Renal pelvis (tissue), 4 donors: ENCODE data around the gene PHF10. TPM values are rescaled to one million over a fixed set of nuclear protein-coding genes. Genes with fewer than 3 reads are reported as not detected.
A peak's percentile ranks its signal among the peaks of the same experiment; 100 is the strongest.

Source experiments
- DNase-seq: peaks from one replicate; pipeline ENCODE4 v3.0.0-alpha.2; 2013
- polyA plus RNA-seq, 3 donors: library from polyadenylated mRNA; unstranded; fragments of 120-200 nt; gene quantifications; one replicate each; pipeline ENCODE4 v1.2.1, GENCODE V29; 2013; ENCODE audit not compliant: insufficient read length in 3 of 3

Gene PHF10
- polyA plus RNA-seq, 3 donors: 97.9 to 113 (median 110) TPM

GRCh38 chr6:169689287-169689686 is 35.0 kb downstream of the PHF10 start:
- no peak for DNase-seq

GRCh38 chr6:169685860-169686259 is 38.4 kb downstream of the PHF10 start:
- no peak for DNase-seq

GRCh38 chr6:169684056-169684455 is 40.2 kb downstream of the PHF10 start:
- DNase-seq: no peak

DNA sequence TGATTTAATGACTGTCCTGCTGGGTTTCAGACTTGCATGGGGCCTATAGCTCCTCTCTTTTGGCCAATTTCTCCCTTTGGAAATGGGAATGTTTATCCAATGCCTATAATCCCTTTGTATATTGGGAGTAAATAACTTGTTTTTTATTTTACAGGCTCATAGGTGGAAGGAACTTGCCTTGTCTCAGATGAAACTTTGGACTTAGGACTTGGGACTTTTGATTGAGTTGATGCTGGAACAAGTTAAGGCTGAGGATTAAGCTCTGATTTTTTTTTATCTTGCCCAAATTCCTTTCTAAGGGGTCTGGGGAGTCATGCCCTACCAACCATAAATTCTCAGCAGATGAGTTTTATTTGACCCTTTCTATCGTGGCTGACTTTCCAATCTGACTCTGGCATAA is 46.0 kb downstream of the PHF10 start:
- no peak for DNase-seq

DNA sequence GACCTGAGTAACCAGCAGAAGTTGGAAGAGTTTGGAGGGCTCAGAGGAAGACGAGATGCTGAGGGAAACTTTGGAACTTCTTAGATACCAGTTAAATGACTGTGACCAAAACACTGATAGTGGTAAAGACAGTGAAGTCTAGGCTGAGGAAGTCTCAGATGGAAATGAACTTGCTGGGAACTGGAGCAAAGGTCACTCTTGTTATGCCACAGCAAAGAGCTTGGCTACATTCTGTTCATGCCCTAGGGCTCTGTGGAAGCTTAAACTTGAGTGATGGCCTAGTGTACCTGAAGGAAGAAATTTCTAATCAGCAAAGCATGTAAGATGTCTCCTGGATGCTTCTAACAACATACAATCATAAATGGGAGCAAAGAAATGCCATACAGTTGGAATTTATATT is 47.2 kb downstream of the PHF10 start:
- no peak for DNase-seq

DNA sequence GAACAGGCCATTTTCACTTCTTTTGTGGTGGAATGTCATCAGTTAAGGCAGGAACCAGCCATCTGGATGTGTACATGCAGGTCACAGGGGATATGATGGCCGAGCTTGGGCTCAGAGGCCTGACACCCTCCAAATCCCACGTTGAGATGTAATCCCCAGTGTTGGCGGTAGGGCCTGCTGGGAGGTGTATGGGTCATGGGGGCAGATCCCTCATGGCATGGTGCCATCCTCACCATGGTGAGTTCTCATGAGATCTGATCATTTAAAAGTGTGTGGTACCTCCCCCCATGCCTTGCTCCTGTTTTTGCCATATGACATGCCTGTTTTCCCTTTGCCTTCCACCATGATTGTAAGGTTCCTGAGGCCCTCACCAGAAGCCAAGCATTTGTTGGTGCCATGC is 49.3 kb downstream of the PHF10 start:
- no peak for DNase-seq

- DNase-seq: no peak
Observed at GRCh38 chr6:169671563-169671962, 52.7 kb downstream of the PHF10 start.

DNA sequence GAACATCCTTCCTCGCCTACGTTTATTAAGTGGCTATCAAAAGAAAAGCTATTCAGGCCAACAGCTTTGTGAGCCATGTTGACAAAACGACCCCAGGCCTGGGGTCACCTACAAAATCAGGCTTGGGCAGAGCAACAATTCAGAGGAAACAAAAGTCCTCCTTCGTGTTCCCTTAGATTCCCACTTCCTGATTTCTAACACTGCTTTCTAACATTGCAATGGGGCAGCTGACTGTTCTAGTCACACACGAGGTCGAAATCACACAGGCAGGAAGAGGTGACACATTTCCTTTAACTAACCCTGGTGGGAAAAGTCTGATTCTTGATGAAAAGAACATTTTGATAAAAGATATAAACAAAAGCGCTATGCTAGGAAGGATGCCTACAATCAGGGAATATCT is 54.4 kb downstream of the PHF10 start:
- no peak for DNase-seq

DNA sequence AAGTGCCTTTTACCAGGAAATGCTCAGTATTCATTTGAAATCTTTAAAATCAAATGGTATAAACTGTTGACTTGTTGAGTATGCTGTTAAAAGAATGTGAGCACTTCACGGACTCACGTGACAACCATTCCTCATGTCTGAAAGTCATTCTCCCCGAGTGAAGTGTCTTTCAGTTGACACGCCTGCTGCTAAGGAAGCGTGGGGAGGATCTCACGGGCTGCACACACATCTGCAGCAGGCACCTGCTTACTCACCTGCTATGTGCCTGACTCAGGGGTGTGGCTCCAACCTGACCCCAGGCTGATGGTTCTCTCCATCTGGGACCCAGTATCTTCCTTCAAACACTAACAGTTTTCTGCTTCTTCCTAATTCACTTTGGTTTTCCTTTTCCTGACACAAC is 55.2 kb downstream of the PHF10 start:
- no peak for DNase-seq

DNA sequence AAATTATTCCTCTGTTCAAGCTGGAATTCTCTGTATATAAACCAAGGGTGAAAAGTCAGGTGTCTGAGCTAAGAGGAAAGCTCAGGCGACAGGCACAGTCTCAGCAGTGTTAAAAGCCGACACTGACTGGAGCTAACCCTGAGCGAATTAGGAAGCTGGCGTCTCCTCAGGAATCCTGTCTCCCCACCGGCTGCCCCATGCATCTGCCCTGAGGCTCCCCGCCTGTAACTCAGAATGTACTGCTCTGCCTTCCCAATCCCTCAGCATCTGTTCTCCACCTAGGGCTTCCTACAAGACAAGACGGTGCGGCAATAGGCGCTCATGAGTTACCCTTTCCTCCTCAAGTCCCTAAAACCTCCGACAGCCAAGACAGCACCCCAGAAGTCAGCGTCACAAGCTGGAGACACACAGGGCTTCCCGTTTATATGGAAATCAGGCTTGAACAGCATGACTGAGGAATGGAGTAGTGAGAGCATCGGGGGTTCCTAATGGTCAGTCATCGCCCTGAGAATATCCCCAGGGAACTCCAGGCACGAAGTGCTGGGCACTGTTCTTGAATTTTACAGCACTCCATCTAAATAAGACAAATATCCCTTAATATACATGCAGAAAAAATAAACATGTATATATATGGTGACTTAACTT is 56.0 kb downstream of the PHF10 start:
- no peak for DNase-seq

DNA sequence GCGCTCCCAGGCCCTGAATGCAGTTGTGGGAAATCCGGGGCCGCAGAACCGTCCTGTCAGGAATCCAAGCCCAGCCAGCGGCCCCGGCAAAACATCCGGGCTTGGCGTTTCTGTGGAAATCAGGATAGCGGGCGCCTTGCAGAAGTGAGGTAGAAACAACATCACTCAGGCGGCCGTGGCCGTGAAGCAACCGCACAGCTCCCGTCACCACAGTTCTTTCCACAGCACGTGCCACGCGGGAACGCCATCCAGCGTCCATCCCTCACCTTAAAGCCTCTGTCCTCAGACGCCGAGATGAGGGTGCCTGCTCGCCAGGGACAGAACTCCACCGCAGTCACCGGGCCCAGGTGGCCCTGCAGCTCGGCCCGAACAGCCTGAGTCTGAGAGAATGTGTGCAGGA is 56.6 kb downstream of the PHF10 start:
- no peak for DNase-seq

DNA sequence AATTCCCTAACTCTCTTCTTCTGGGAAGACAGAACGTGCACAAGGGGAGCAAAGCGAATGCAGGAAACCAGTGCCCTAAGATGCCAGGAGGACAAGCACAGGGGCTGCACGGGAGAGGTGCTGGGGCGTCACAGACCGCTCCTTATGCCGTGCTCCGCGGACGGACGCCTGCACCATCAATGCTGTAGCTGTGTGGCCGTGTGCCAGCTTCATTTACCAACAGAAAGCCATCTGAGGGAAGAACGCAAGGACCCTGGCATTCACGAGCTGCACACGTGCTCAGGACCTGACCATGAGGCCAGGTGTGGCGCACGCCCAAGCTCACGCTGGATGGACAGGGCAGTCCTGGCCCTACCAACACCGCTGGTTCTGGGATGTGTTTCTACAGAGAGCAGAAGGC is 57.9 kb downstream of the PHF10 start:
- DNase-seq: no peak

DNA sequence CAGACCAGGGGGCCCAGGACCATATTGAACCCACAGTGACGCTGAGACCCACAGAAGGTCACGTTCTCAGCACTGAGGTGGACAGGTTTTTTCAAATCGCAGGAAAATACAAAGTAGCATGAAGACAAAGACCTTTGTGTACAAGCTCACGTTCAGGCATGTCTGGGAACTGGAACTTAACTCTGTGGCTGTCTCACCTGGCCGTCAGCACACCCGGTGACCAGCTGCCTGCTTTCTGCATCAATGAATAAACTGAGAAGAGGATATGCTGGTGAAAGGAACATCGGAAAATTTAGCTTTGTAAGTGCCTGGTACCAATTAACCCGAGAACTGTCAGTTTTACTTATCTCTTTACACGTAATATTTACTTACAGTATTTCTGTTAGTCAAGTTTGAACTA is 59.0 kb downstream of the PHF10 start:
- no peak for DNase-seq

GRCh38 chr6:169664227-169664626 is 60.1 kb downstream of the PHF10 start:
- DNase-seq: no peak

- no peak for DNase-seq
Observed at GRCh38 chr6:169663468-169663867, 60.8 kb downstream of the PHF10 start.

DNA sequence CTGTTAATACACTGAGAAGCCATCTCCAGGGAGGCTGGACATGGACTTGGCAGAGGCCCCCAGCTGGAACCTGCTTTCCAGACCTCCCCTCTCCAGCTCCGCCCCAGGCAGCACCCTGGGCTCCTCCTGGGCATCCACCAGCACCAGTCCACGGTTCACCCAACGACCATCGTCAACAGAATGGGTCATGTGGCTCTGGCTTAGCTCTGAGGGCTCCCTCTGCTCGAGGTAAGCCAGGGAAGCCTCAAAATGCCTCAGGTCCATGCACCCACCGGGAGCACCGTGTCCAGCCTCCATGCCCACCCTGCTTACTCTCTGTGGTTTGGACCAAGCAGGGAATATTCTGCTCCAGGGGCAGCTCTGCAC is 62.9 kb downstream of the PHF10 start:
- DNase-seq: no peak

DNA sequence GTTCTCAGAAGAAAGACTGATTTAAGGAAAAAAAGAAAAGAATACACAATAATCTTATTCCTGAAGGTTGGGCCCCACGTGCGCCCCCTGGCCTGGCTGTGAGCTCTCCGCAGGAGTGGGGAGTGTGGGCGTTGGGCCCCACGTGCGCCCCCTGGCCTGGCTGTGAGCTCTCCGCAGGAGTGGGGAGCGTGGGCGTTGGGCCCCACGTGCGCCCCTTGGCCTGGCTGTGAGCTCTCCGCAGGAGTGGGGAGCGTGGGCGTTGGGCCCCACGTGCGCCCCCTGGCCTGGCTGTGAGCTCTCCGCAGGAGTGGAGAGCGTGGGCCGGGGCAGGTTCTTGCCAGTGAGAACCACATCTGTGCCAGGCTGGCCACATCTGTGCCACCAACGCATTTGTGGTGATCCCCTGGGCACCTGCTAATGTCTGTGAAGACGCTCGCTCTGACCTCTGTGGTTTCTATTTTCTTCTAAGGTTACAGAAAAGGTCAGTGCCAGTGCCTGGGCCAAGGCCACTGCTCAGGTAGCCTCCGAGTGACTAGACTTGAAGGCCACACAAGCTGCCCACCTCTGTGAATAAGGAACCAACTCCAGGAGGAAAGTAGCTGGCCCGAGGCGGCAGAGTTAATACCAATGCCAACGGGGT is 63.4 kb downstream of the PHF10 start:
- no peak for DNase-seq

DNA sequence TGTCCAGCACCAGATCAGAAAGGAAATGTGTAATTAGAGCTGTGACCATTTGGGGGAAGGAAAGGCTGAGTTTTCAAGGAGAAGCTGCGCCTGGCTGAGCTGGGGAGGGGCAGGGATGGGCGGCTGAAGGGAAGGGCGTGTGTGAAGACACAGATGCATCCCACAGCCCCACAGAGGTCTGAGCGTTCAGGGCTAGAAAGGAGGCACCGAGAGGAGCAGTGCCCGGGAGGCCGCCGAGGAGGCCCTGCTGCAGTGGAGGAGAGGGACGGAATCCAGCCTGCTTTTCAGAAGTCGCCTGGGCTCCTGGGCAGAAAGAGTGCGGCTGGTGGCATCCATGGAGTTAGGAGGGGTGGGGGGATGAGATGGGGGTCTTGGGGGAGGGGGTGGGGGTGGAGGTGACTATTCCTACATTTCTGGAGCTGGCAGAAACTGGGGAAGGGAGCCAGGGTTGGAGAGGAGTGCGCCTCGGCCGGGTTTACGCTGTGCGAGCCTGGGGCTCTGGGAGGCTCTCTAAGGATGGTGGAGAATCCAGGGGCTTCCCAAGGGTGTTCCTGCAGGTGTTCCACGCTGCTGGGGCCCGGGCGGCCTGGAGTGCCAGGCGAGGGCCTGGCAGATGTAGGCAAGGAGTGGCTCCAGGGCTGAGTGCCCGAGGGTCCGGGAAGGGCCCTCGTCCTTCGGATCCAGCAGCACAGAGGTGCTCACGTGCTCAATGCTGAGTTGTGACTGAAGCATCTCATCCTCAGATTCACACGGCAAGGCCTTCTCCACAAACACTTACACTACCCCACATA is 64.3 kb downstream of the PHF10 start:
- no peak for DNase-seq

DNA sequence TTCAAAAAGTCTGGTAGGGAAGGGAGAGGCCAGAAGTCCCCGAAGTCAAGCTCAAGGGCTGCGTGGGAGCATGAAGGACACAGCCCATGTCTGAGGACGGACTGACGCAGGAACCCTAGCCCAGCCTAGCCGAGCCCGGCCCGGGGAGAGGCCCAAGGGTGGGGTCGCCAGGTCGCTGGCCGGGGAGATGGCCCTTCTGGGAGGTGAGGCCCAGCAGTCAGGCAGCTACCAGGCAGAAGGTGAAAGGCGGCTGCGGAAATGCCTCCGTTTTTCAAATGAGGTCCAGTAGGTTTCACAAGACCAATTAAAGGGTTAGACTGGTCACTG is 67.1 kb downstream of the PHF10 start:
- DNase-seq: no peak

- DNase-seq: no peak
Observed at GRCh38 chr6:169656546-169657283, 67.6 kb downstream of the PHF10 start.

DNA sequence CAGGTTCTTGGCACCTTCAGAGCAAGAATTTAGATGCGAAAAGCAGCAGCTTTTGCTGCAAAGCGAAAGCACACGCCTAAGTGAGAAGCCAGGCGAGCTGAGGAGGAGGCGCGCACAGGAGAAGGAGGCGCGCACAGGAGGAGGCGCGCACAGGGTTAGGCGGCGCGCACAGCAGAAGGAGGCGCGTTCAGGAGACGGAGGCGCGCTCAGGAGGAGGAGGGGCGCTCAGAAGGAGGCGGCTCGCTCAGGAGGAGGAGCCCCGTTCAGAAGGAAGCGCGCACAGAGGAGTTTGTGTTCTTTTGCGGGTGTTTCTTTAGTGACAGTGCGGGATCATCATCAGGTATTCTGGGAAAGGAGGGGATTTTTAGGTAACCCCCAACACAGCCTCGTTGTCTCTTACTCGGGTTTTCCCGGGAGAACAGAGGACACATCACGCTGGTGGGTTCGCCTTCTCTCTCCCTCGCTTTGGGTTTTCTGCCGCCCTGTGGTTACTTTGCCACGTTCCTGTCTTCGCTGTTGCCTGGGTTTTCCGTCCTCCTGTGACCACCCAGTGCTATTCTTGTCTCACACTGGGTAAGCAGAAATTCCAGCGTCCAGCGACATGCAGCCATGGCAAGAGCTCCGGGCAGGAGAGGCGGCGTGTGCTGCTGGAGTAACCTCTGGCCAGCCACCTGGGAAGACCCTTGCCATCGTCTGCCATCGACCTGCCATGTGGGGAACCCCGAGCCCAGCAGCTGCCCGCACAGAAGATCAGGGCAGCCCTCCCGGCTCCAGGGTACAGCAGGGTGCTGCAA is 69.5 kb downstream of the PHF10 start:
- DNase-seq: peak; percentile 67
